ENCODE data around the gene SLC19A2. TPM values are rescaled to one million over a fixed set of nuclear protein-coding genes. Genes with fewer than 3 reads are reported as not detected.

SLC19A2 gene
- total RNA-seq, 2 experiments from 2014 or later, result 8.6 to 9.4 TPM

DNA sequence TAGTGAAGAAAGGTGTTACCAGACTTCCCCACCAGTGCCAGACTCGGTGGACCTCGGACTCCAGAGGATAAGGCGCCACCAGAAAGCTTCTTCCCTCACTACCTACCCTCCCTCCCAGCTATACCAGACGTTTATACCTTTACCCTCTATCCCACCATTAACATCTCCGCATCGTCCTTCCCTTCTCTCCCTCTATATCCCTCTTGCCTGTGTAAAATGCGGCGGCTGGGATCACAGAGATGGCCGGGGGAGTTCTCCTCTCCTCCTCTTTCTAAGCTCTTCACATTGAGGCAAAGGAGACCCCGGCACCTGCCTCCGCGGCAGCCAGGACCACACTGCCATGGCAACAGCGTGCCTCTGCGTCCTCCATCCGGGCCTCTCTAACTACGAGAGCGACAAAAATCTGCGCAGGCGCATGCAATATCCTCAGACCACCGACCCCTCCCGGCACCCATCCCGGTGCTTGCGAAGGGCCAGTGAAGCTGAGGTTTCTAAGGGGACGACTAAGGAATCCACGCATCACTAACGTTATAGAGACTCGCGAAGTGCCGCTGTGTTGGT is 58.6 kb downstream of the SLC19A2 start, which contains the start of gene CCDC181:
TSS of gene CCDC181 (minus strand) at position 394 of the 561 bp plus-strand sequence. CDS start 2,547 bp downstream, outside the sequence.
- ChIA-PET POLR2A (no interaction called here), CTCF (interaction anchor here (0.7 to 1.3 kb wide), 3 partner anchors 119 to 1855 kb away, joined by 3 to 4 read pairs (median 4); no protein-coding TSS in a partner anchor)
- Mint-ChIP-seq H3K4me1 (ENCODE audit: low read depth) (peaks cover 4% of the 10 kb centered on the region), H3K4me3 (peak within 1 kb of the TSS; percentile 78), H3K36me3 (peaks cover under 1% of the 10 kb centered on the region), H3K27ac (peak within 1 kb of the TSS; percentile 10), H3K27me3 (peaks cover 67% of the 10 kb centered on the region), H3K9me3 (peaks cover 1% of the 10 kb centered on the region)
- intact Hi-C loops (cut with micrococcal nuclease), result no loop called here
- peak; percentile 77 for DNase-seq

DNA sequence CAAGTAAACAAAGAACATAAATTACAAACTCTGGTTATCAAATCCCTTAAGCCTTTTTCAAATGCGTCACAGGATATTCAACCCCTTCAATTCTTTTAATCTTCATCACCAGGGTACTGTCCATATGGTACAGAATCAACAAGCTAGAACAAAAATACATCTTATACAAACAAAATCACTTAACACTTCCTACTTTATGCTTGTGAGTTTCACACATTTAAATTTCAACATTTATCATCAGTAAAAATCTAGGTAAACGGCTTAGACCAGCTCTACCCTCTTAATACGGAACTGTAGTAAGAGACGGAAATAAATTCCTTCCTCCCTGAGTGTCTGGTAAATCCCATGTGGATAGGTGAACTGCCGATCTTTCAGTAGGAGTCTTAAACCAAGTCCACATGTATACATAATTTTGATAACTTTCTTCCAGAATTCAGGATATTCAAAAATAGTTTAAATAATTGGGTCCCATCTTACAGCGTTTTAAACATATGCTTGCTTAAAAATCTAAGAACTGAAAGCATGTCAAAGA is 59.5 kb downstream of the SLC19A2 start:
- Mint-ChIP-seq H3K9me3 (no peaks in the 10 kb centered on the region), H3K4me1 (ENCODE audit: low read depth) (peaks cover 4% of the 10 kb centered on the region), H3K36me3 (no peaks in the 10 kb centered on the region), H3K27ac (no peak overlapping the region), H3K27me3 (peaks cover 66% of the 10 kb centered on the region), H3K4me3 (no peak overlapping the region)
- no peak for DNase-seq
- ChIA-PET CTCF (interaction anchor here (1.3 kb wide), 1 partner anchor 120 kb away, joined by 4 read pairs; no protein-coding TSS in a partner anchor), POLR2A (no interaction called here)
- intact Hi-C loops (cut with micrococcal nuclease), result no loop called here

DNA sequence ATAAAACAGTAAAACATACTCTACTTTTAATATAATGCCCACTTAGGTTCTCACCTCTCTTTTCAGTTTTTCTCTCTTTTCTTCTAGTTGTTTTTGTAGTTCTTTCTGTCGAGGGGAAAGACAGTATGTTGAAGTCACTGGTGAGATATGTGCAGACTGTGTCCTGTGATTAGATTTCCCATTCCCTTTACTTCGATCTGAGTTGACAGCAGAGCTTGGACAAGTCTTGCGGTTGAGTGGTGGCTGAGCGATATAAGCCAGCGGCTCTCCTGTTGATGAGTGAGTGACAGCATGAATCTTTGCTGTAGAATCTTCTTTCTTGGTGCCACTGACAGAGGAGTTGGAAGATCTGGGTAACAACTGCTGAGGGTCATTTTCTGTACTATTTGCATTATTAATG is 64.4 kb downstream of the SLC19A2 start:
- intact Hi-C loops (cut with micrococcal nuclease), result no loop called here
- no peaks in the 10 kb centered on the region for H3K36me3 Mint-ChIP-seq
- CTCF ChIA-PET, result no interaction called here

DNA sequence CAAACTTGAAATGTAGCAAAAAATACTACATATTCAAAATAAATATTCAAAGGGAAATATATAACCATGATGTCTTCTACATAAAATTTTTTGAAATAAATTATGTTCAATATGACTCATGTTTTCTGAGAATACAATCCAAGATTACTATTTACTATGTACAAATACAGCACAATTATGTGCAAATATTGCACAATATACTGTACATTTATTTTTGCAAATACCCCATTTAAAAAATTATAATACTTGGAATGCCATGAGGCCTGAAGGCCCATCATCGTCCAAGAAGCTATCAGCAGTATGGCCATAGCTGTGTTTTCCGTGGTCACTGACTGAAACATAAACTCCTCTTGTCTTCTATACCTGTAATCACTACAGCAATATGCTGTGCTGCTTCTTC is 70.8 kb downstream of the SLC19A2 start:
- DNase-seq, result no peak
- intact Hi-C loops (cut with micrococcal nuclease), result no loop called here
- Mint-ChIP-seq H3K27me3 (no peaks in the 10 kb centered on the region), H3K4me3 (no peak overlapping the region), H3K4me1 (ENCODE audit: low read depth) (no peaks in the 10 kb centered on the region), H3K9me3 (peaks cover 31% of the 10 kb centered on the region), H3K36me3 (peaks cover 3% of the 10 kb centered on the region), H3K27ac (no peak overlapping the region)
- ChIA-PET POLR2A (no interaction called here), CTCF (no interaction called here)

More for the DNA sequence above, 64.4 kb downstream of the SLC19A2 start:
- Mint-ChIP-seq H3K9me3 (no peaks in the 10 kb centered on the region), H3K27me3 (peaks cover 32% of the 10 kb centered on the region), H3K4me1 (ENCODE audit: low read depth) (no peaks in the 10 kb centered on the region), H3K27ac (no peak overlapping the region), H3K4me3 (no peak overlapping the region)
- POLR2A ChIA-PET, result no interaction called here
- DNase-seq, result no peak

Other genes starting within 250 kb of the SLC19A2 start
- 10 to 100 TPM; 12.9 to 15.9 TPM for gene NME7, start 118.1 kb downstream of the SLC19A2 start, total RNA-seq
- gene BLZF1, start 117.7 kb downstream of the SLC19A2 start, total RNA-seq, result 10 to 100 TPM; 10.1 to 10.2 TPM
- not detected for gene CCDC181, start 58.5 kb downstream of the SLC19A2 start, total RNA-seq
- gene F5, start 100.5 kb upstream of the SLC19A2 start, total RNA-seq, result 10 to 100 TPM; 50.8 to 51.1 TPM
- under 1 TPM; 0.70 to 0.97 TPM for gene SELP, start 144.2 kb upstream of the SLC19A2 start, total RNA-seq
- gene SELL, start 225.7 kb upstream of the SLC19A2 start, total RNA-seq, result 100 to 1,000 TPM; 103 to 110 TPM
- gene SELE, start 248.1 kb upstream of the SLC19A2 start, total RNA-seq, result not detected